CD4-positive, alpha-beta T cell treated with Interleukin-17A for 4 hours (primary cell): ENCODE data around the gene DNTT.

Source experiments
- DNase-seq: peaks from one replicate; pipeline ENCODE4 v3.0.0-alpha.2; 2020; ENCODE audit warnings: mixed read lengths

DNTT gene

GRCh38 chr10:96304230-96304629 lies at the start of gene DNTT:
Gene DNTT, plus strand, starts transcription at chr10:96304434. Its CDS starts 64 bp downstream, at chr10:96304498.
- no peak for DNase-seq

GRCh38 chr10:96254976-96255375 lies 49.3 kb upstream of the DNTT start:
- no peak for DNase-seq

GRCh38 chr10:96255549-96256333 lies 48.5 kb upstream of the DNTT start:
- DNase-seq, result no peak

- no peak for DNase-seq
These were observed 46.3 kb upstream of the DNTT start for GRCh38 chr10:96257944-96258343.

- no peak for DNase-seq
These were observed 45.1 kb upstream of the DNTT start for GRCh38 chr10:96259150-96259549.

GRCh38 chr10:96260014-96260413 lies 44.2 kb upstream of the DNTT start:
- no peak for DNase-seq

GRCh38 chr10:96261132-96261531 lies 43.1 kb upstream of the DNTT start:
- DNase-seq, result no peak

- DNase-seq, result no peak
These were observed 42.3 kb upstream of the DNTT start for GRCh38 chr10:96261930-96262329.

- no peak for DNase-seq
These were observed 41.1 kb upstream of the DNTT start for GRCh38 chr10:96263176-96263575.

GRCh38 chr10:96263669-96264068 lies 40.6 kb upstream of the DNTT start:
- DNase-seq, result no peak

GRCh38 chr10:96264938-96265337 lies 39.3 kb upstream of the DNTT start:
- no peak for DNase-seq

GRCh38 chr10:96266118-96266770 lies 38.0 kb upstream of the DNTT start:
- no peak for DNase-seq

- DNase-seq, result no peak
These were observed 37.0 kb upstream of the DNTT start for GRCh38 chr10:96267234-96267705.

- DNase-seq, result no peak
These were observed 35.8 kb upstream of the DNTT start for GRCh38 chr10:96268341-96268909.

GRCh38 chr10:96269438-96270300 lies 34.6 kb upstream of the DNTT start:
- DNase-seq, result no peak

- DNase-seq, result no peak
These were observed 33.7 kb upstream of the DNTT start for GRCh38 chr10:96270571-96270970.

- DNase-seq, result no peak
These were observed 33.0 kb upstream of the DNTT start, which contains the start of gene BLNK for GRCh38 chr10:96271016-96271815. Gene BLNK, minus strand, starts transcription at chr10:96271569. Its CDS starts 171 bp downstream, at chr10:96271398.

GRCh38 chr10:96272316-96273280 lies 31.6 kb upstream of the DNTT start:
- DNase-seq, result no peak

GRCh38 chr10:96275685-96276418 lies 28.4 kb upstream of the DNTT start:
- DNase-seq, result no peak

GRCh38 chr10:96276426-96276825 lies 27.8 kb upstream of the DNTT start:
- no peak for DNase-seq
